ENCODE data around the gene BRD4.

DNA sequence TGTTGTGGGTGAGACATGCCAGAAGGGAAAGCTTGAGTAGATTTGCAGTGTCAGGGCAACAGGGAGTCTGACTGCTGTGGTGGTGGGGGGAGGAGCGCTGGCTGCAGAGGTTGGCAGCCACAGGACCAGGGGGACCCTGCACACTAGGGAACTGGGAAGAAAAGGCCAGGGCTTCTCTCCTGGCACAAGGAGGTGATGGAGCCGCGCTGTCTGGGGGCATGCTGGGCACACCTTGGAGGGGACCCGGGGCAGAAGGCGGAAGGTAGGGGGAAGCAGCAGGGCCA is 86.2 kb downstream of the BRD4 start:
- TF ChIP-seq, protein P1, sequence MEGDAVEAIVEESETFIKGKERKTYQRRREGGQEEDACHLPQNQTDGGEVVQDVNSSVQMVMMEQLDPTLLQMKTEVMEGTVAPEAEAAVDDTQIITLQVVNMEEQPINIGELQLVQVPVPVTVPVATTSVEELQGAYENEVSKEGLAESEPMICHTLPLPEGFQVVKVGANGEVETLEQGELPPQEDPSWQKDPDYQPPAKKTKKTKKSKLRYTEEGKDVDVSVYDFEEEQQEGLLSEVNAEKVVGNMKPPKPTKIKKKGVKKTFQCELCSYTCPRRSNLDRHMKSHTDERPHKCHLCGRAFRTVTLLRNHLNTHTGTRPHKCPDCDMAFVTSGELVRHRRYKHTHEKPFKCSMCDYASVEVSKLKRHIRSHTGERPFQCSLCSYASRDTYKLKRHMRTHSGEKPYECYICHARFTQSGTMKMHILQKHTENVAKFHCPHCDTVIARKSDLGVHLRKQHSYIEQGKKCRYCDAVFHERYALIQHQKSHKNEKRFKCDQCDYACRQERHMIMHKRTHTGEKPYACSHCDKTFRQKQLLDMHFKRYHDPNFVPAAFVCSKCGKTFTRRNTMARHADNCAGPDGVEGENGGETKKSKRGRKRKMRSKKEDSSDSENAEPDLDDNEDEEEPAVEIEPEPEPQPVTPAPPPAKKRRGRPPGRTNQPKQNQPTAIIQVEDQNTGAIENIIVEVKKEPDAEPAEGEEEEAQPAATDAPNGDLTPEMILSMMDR (IDR thresholded peaks at IDR 0.05; ENCODE audit: low read depth, low read length, poor library complexity, severe bottlenecking), result no peak
- no peak for TF ChIP-seq EZH2phosphoT487 (IDR thresholded peaks at IDR 0.05; ENCODE audit: borderline replicate concordance, low read length)

Measured in DOHH2 (cell line).